ENCODE data around the gene LTB4R. TPM values are rescaled to one million over a fixed set of nuclear protein-coding genes. Genes with fewer than 3 reads are reported as not detected.

Gene LTB4R
- polyA plus RNA-seq, 1 donor from 2014 or later: 4.3 TPM

DNA sequence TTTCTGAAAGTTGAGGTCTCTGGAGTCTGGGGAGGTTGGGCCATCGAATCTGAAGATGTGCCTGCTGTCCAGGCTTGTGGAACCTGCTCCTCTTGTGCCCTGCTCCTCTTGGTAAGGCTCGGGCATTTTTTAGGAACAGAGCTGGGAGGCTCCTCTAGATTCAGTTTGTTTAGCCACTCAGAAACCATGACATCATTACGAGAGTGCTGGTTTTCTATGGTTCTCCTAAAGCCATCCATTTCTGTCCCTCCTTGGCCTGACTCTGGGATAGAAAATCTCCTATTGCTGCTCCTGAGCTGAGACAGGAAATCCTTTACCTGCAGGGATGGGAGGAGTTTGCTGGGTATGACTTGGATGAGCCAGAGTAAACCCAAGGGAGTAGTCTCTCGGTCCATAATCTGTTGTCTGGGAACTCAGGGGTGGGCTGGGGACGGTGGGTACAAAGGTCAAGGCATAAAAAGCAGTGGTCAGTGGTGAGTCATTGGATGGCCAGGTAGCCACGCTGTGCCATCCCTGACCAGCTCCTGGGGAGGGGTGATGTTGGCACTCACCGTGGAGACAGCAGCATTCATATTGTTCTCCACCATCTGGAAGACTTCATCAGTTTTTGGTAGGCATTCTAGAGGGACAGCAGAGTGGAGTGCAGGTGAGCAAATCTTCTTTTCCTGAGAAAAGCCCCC is 26.0 kb downstream of the LTB4R start:
- Histone ChIP-seq H3K9me3 (ENCODE audit: low read length) (no peaks in the 10 kb centered on the region), H3K79me2 (replicated peaks; ENCODE audit: insufficient read depth, low read length) (no peaks in the 10 kb centered on the region), H3F3A (ENCODE audit: insufficient read depth, low read length, poor library complexity, severe bottlenecking) (no peaks in the 10 kb centered on the region), H3K4me2 (ENCODE audit: low read length) (no peak overlapping the region), H4K20me1 (ENCODE audit: insufficient read depth) (no peaks in the 10 kb centered on the region), H3K27me3 (ENCODE audit: insufficient read depth, low read depth, low read length) (peaks cover 95% of the 10 kb centered on the region), H3K27ac (ENCODE audit: low read length) (no peak overlapping the region), H3K9me2 (ENCODE audit: insufficient read depth, low read length) (no peaks in the 10 kb centered on the region), H3K9ac (ENCODE audit: low read length) (no peak overlapping the region), H2AFZ (ENCODE audit: low read depth, low read length) (no peak overlapping the region), H3K36me3 (ENCODE audit: insufficient read depth, low read length) (no peaks in the 10 kb centered on the region), H3K4me3 (ENCODE audit: low read length) (no peak overlapping the region)
- TF ChIP-seq TAF1 (IDR thresholded peaks at IDR 0.05; ENCODE audit: low read depth) (no peak), RAD21 (conservative IDR thresholded peaks at IDR 0.05) (no peak), SMC3 (conservative IDR thresholded peaks at IDR 0.05; ENCODE audit: poor library complexity) (no peak), MXI1 (conservative IDR thresholded peaks at IDR 0.05; ENCODE audit: poor library complexity, severe bottlenecking) (no peak), EZH2 (IDR thresholded peaks at IDR 0.05; ENCODE audit: borderline replicate concordance, insufficient read depth, low read length, poor library complexity, severe bottlenecking) (no peak), POLR2AphosphoS5 (IDR thresholded peaks at IDR 0.05) (no peak), EP300 (conservative IDR thresholded peaks at IDR 0.05; ENCODE audit: poor library complexity, severe bottlenecking) (no peak)
- TF ChIP-seq, protein P1, sequence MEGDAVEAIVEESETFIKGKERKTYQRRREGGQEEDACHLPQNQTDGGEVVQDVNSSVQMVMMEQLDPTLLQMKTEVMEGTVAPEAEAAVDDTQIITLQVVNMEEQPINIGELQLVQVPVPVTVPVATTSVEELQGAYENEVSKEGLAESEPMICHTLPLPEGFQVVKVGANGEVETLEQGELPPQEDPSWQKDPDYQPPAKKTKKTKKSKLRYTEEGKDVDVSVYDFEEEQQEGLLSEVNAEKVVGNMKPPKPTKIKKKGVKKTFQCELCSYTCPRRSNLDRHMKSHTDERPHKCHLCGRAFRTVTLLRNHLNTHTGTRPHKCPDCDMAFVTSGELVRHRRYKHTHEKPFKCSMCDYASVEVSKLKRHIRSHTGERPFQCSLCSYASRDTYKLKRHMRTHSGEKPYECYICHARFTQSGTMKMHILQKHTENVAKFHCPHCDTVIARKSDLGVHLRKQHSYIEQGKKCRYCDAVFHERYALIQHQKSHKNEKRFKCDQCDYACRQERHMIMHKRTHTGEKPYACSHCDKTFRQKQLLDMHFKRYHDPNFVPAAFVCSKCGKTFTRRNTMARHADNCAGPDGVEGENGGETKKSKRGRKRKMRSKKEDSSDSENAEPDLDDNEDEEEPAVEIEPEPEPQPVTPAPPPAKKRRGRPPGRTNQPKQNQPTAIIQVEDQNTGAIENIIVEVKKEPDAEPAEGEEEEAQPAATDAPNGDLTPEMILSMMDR (IDR thresholded peaks at IDR 0.05; ENCODE audit: poor library complexity, severe bottlenecking): no peak
- TF ChIP-seq, protein P2, sequence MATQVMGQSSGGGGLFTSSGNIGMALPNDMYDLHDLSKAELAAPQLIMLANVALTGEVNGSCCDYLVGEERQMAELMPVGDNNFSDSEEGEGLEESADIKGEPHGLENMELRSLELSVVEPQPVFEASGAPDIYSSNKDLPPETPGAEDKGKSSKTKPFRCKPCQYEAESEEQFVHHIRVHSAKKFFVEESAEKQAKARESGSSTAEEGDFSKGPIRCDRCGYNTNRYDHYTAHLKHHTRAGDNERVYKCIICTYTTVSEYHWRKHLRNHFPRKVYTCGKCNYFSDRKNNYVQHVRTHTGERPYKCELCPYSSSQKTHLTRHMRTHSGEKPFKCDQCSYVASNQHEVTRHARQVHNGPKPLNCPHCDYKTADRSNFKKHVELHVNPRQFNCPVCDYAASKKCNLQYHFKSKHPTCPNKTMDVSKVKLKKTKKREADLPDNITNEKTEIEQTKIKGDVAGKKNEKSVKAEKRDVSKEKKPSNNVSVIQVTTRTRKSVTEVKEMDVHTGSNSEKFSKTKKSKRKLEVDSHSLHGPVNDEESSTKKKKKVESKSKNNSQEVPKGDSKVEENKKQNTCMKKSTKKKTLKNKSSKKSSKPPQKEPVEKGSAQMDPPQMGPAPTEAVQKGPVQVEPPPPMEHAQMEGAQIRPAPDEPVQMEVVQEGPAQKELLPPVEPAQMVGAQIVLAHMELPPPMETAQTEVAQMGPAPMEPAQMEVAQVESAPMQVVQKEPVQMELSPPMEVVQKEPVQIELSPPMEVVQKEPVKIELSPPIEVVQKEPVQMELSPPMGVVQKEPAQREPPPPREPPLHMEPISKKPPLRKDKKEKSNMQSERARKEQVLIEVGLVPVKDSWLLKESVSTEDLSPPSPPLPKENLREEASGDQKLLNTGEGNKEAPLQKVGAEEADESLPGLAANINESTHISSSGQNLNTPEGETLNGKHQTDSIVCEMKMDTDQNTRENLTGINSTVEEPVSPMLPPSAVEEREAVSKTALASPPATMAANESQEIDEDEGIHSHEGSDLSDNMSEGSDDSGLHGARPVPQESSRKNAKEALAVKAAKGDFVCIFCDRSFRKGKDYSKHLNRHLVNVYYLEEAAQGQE (IDR thresholded peaks at IDR 0.05; ENCODE audit: borderline replicate concordance): no peak

DNA sequence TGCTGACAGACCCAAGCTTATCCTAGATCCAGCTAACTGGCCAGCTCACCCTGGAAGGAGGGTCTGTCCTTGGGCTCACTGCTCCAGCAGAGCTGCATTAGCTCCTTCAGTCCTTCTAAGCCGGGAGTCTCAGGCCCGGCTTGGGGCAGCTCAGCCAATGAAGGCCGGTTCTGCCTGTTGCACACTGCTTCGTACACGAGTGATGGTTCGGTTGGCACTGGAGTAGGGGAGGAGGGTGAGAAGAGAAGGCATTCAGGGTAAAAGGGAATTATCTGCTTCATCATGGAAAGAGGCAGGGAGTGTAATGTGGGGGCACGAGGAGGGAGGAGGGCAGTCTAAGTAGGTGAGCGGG is 26.5 kb downstream of the LTB4R start:
- no peak for TF ChIP-seq EP300 (conservative IDR thresholded peaks at IDR 0.05; ENCODE audit: poor library complexity, severe bottlenecking)
- no peak for TF ChIP-seq TAF1 (IDR thresholded peaks at IDR 0.05; ENCODE audit: low read depth)
- TF ChIP-seq MXI1 (conservative IDR thresholded peaks at IDR 0.05; ENCODE audit: poor library complexity, severe bottlenecking): no peak
- H3K27me3 ChIP-seq (ENCODE audit: insufficient read depth, low read depth, low read length): peaks cover 90% of the 10 kb centered on the region

More for the DNA sequence above, 26.5 kb downstream of the LTB4R start:
- H3K27ac ChIP-seq (ENCODE audit: low read length): no peak overlapping the region
- no peaks in the 10 kb centered on the region for H3K9me3 ChIP-seq (ENCODE audit: low read length)
- H3K9me2 ChIP-seq (ENCODE audit: insufficient read depth, low read length): no peaks in the 10 kb centered on the region
- H3K9ac ChIP-seq (ENCODE audit: low read length): no peak overlapping the region
- no peak overlapping the region for H2AFZ ChIP-seq (ENCODE audit: low read depth, low read length)
- no peak overlapping the region for H3K4me2 ChIP-seq (ENCODE audit: low read length)
- H3F3A ChIP-seq (ENCODE audit: insufficient read depth, low read length, poor library complexity, severe bottlenecking): no peaks in the 10 kb centered on the region
- no peaks in the 10 kb centered on the region for H4K20me1 ChIP-seq (ENCODE audit: insufficient read depth)
- H3K4me3 ChIP-seq (ENCODE audit: low read length): no peak overlapping the region
- no peaks in the 10 kb centered on the region for H3K36me3 ChIP-seq (ENCODE audit: insufficient read depth, low read length)
- no peaks in the 10 kb centered on the region for H3K79me2 ChIP-seq (replicated peaks; ENCODE audit: insufficient read depth, low read length)
